HG02840 (cell line): Measurements from ENCODE around the gene ASB13.
"Not testable (repeated sequence)": the region's sequence is repeated elsewhere in the genome, so short reads cannot be mapped to it uniquely, and the experiment has no call there.

Experiments
- ATAC-seq: cut with Tn5 transposase; IDR thresholded peaks from one replicate; pipeline ENCODE4 v1.9.1; 2021; ENCODE audit warnings: mild to moderate bottlenecking, moderate library complexity, moderate number of reproducible peaks; ENCODE audit not compliant: unreplicated experiment, low FRiP score

ASB13 gene

GRCh38 chr10:5593347-5593746 is 73.0 kb downstream of the ASB13 start:
- ATAC-seq, result not testable (repeated sequence)

GRCh38 chr10:5592070-5592469 is 74.3 kb downstream of the ASB13 start:
- no peak for ATAC-seq

- ATAC-seq, result no peak
These were observed 75.0 kb downstream of the ASB13 start for GRCh38 chr10:5591336-5591824.

- no peak for ATAC-seq
These were observed 75.6 kb downstream of the ASB13 start for GRCh38 chr10:5590816-5591215.

- ATAC-seq, result no peak
These were observed 76.5 kb downstream of the ASB13 start for GRCh38 chr10:5589661-5590511.

GRCh38 chr10:5589011-5589660 is 77.3 kb downstream of the ASB13 start:
- no peak for ATAC-seq
